GM12878 (cell line): ENCODE data around the gene PTPRF. TPM values are rescaled to one million over a fixed set of nuclear protein-coding genes. Genes with fewer than 3 reads are reported as not detected.

Source experiments
- ATAC-seq: fragments of 200-7000 bp; cut with Tn5 transposase; 3 replicates; pipeline ENCODE4 v1.9.1; 2020; ENCODE audit warnings: mild to moderate bottlenecking, moderate library complexity
- BruUV-seq: library from RNA; stranded (reverse); fragments of 400-500 nt; replicated peaks from 2 replicates; lab custom pipeline; 2021; lab: Mats Ljungman, UMichigan
- CTCF ChIA-PET: fragments of 300-600 bp; sonication (Branson Sonifier 250); formaldehyde crosslinking; extraction: SDS; loops from one replicate; lab custom pipeline; 2021; ENCODE audit warnings: inconsistent platforms; lab: Yijun Ruan, JAX
- POLR2A ChIA-PET: fragments of 350-600 bp; formaldehyde crosslinking; extraction: SDS; loops from one replicate; lab custom pipeline; 2021; ENCODE audit warnings: inconsistent platforms; lab: Charles Lee
- RAD21 ChIA-PET: fragments of 300-600 bp; sonication (Branson Sonifier 250); formaldehyde crosslinking; loops from one replicate; lab custom pipeline; 2023; ENCODE audit warnings: antibody characterized with exemption; ENCODE audit not compliant: unreplicated experiment; lab: Charles Lee
- SMC1A ChIA-PET: fragments of 300-600 bp; sonication (Branson Sonifier 250); formaldehyde crosslinking; loops from one replicate; lab custom pipeline; 2023; ENCODE audit not compliant: unreplicated experiment, uncharacterized antibody; lab: Charles Lee
- DNase-seq: peaks from one replicate; pipeline ENCODE4 v3.0.0-alpha.2; 2011; ENCODE audit warnings: low read depth, low spot score
- FAIRE-seq: peaks from 3 replicates; lab custom pipeline; 2011; peaks lifted over from hg19 to GRCh38; lab: Jason Lieb, UNC
- H2AFZ ChIP-seq: 2 replicates; pipeline ENCODE4 v1.6.0; 2011; ENCODE audit warnings: low read depth, low read length, control low read depth; ENCODE audit not compliant: control insufficient read depth
- H3K27ac ChIP-seq: 2 replicates; pipeline ENCODE4 v1.5.1; 2011; ENCODE audit warnings: control low read depth; ENCODE audit not compliant: control insufficient read depth, insufficient read depth
- H3K27me3 ChIP-seq, 2 experiments: replicated peaks in 1 of 2; 2 replicates each; pipeline versions ENCODE4 v1.6.0 to v1.6.1; 2011; ENCODE audit warnings: low read length in 1 of 2; ENCODE audit not compliant: control insufficient read depth in 2 of 2, insufficient read depth in 2 of 2
- H3K36me3 ChIP-seq, 2 experiments: 2 replicates each; pipeline ENCODE4 v1.5.1; 2011; ENCODE audit warnings: low read length in 1 of 2; ENCODE audit not compliant: control insufficient read depth in 2 of 2, insufficient read depth in 2 of 2
- H3K4me1 ChIP-seq: 2 replicates; pipeline ENCODE4 v1.6.1; 2011; ENCODE audit warnings: mild to moderate bottlenecking, low read length, moderate library complexity, mixed read lengths; ENCODE audit not compliant: control insufficient read depth, insufficient read depth
- H3K4me2 ChIP-seq: 2 replicates; pipeline ENCODE4 v1.6.0; 2011; ENCODE audit warnings: control low read depth; ENCODE audit not compliant: control insufficient read depth, insufficient read depth
- H3K4me3 ChIP-seq: fragments of 200-600 bp; sonication (generic); 2 replicates; pipeline ENCODE4 v1.5.1; 2016
- H3K79me2 ChIP-seq: 2 replicates; pipeline ENCODE4 v1.6.0; 2011; ENCODE audit warnings: low read length; ENCODE audit not compliant: control insufficient read depth, insufficient read depth
- H3K9ac ChIP-seq: 2 replicates; pipeline ENCODE4 v1.8.0; 2011; ENCODE audit warnings: low read length, control low read depth, mixed read lengths; ENCODE audit not compliant: control insufficient read depth, insufficient read depth
- H3K9me3 ChIP-seq: replicated peaks from 3 replicates; pipeline ENCODE4 v1.5.1; 2011; ENCODE audit warnings: mild to moderate bottlenecking, low read length; ENCODE audit not compliant: control insufficient read depth, insufficient read depth
- H4K20me1 ChIP-seq: 2 replicates; pipeline ENCODE4 v1.6.0; 2011; ENCODE audit not compliant: control insufficient read depth, insufficient read depth
- BCL11A ChIP-seq: IDR thresholded peaks from 2 replicates; pipeline ENCODE4 v1.6.1; 2011; ENCODE audit warnings: low read depth, low read length
- BHLHE40 ChIP-seq, 2 experiments: fragments of 450-650 bp in 1 of 2; IDR thresholded peaks; 2 replicates each; pipeline ENCODE4 v1.6.1; 2011 to 2017; ENCODE audit warnings: low read depth in 2 of 2, borderline replicate concordance in 1 of 2, improper control_type of control experiment in 1 of 2, low read length in 1 of 2, mild to moderate bottlenecking in 1 of 2
- CBX5 ChIP-seq: sonication (generic); IDR thresholded peaks from 2 replicates; pipeline ENCODE4 v1.6.1; 2016; ENCODE audit warnings: low read depth, moderate library complexity, mild to moderate bottlenecking, inconsistent platforms
- ELK1 ChIP-seq: IDR thresholded peaks from 2 replicates; pipeline ENCODE4 v1.6.1; 2012; ENCODE audit warnings: low read depth, low read length, improper control_type of control experiment
- FOS ChIP-seq: IDR thresholded peaks from 3 replicates; pipeline ENCODE4 v1.6.1; 2011; ENCODE audit warnings: borderline replicate concordance; ENCODE audit not compliant: insufficient read length; ENCODE audit errors: extremely low read depth
- POLR2A ChIP-seq: IDR thresholded peaks from 2 replicates; pipeline ENCODE4 v1.6.1; 2011; ENCODE audit warnings: low read depth, mild to moderate bottlenecking, low read length
- RCOR1 ChIP-seq: conservative IDR thresholded peaks from 2 replicates; pipeline ENCODE4 v1.6.1; 2012; ENCODE audit warnings: low read depth, low read length, improper control_type of control experiment
- SIN3A ChIP-seq: IDR thresholded peaks from 2 replicates; pipeline ENCODE4 v1.6.1; 2012; ENCODE audit warnings: low read depth, low read length, improper control_type of control experiment
- SIX5 ChIP-seq: IDR thresholded peaks from 2 replicates; pipeline ENCODE4 v1.6.1; 2011; ENCODE audit warnings: mild to moderate bottlenecking, low read depth, low read length, moderate library complexity; ENCODE audit not compliant: severe bottlenecking
- SRF ChIP-seq, 2 experiments: IDR thresholded peaks; 2 replicates each; pipeline ENCODE4 v1.6.1; 2011; ENCODE audit warnings: low read depth in 2 of 2, low read length in 2 of 2, mild to moderate bottlenecking in 1 of 2, moderate library complexity in 1 of 2
- TAF1 ChIP-seq: IDR thresholded peaks from 2 replicates; pipeline ENCODE4 v1.6.1; 2011; ENCODE audit warnings: mild to moderate bottlenecking, low read depth, low read length, borderline replicate concordance
- TCF3 ChIP-seq: IDR thresholded peaks from 2 replicates; pipeline ENCODE4 v1.6.1; 2012; ENCODE audit warnings: low read depth, mild to moderate bottlenecking, low read length, borderline replicate concordance; ENCODE audit not compliant: insufficient read depth
- WGBS: methylation state at CpG from one replicate; pipeline ENCODE4 v1.1.6; 2016; ENCODE audit warnings: low lambda C conversion rate; ENCODE audit not compliant: insufficient replicate concordance, insufficient coverage; ENCODE audit errors: missing lambda C conversion rate; 5-methylcytosine and 5-hydroxymethylcytosine counted together
- in situ Hi-C: fragments of 300-500 bp; cut with MboI; formaldehyde crosslinking; loops from 9 replicates; pipeline ENCODE4 v1.14.3; 2018; ENCODE audit warnings: mixed read lengths
- intact Hi-C: fragments of 100-400 bp; cut with micrococcal nuclease; formaldehyde crosslinking; loops from one replicate; pipeline ENCODE4 v1.14.2; 2022; ENCODE audit not compliant: unreplicated experiment
- polyA plus RNA-seq, 11 experiments: library from polyadenylated mRNA; depleted of rRNA in 4 of 11; unstranded in 6 of 11; stranded (reverse) in 5 of 11; fragments of >200 nt; fragmentation: Nextera tagmentation in 4 of 11; fragmentation: Illumina TruSeq in 1 of 11; extraction: Ambion mirVana in 4 of 11; extraction: Trizol in 1 of 11; gene quantifications; 1 replicate in 1 of 11; 2 replicates in 10 of 11; pipeline versions ENCODE4 v1.2.1 to v1.2.3, GENCODE V29; 2011 to 2016; ENCODE audit warnings: inconsistent platforms in 2 of 11, missing spikeins in 2 of 11, low read depth in 1 of 11
- total RNA-seq, 4 experiments: library from RNA; depleted of rRNA in 3 of 4; stranded (reverse); fragments of >200 nt in 3 of 4; fragmentation: Illumina TruSeq in 1 of 4; extraction: Trizol in 1 of 4; gene quantifications; 2 replicates each; pipeline versions ENCODE4 v1.2.1 to v1.2.3, GENCODE V29; 2013 to 2021
- TF ChIP-seq, protein P1 (sequence below): fragments of 450-650 bp; IDR thresholded peaks from 2 replicates; pipeline ENCODE4 v1.6.1; 2014; ENCODE audit warnings: mild to moderate bottlenecking
- TF ChIP-seq, protein P2 (sequence below): fragments of 450-650 bp; formaldehyde crosslinking; IDR thresholded peaks from 2 replicates; pipeline ENCODE4 v1.4.0; 2022; ENCODE audit warnings: mild to moderate bottlenecking, moderate library complexity
- TF ChIP-seq, protein P3 (sequence below): fragments of 450-650 bp; IDR thresholded peaks from 2 replicates; pipeline ENCODE4 v1.6.1; 2016; ENCODE audit warnings: mild to moderate bottlenecking, moderate library complexity, borderline replicate concordance

The PTPRF gene
- total and polyA plus RNA-seq, 10 of the 15 experiments (the other 5 are each of a cell fraction or from before 2014, with no cell fraction given): 0.04 to 2.6 (median 0.32) TPM

DNA sequence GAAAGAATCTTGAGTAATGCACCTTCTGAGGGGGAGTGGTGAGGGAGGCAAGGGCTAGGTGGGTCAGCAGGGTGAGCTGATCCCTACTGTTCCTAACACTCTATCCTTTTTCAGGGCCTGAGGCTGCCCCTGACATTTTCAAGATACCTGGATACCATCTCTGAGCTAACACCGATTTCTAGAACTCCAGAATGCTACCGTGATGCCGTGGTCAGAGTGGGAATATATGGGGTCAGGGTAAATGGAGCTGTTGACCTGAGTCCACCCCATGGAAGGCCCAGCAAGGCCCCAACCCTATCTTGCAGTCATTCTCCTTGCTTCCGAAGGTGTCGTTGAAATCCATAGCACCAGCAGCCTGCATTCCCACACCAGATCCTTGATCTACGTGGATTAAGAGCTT lies 18.0 kb upstream of the PTPRF start:
- Histone ChIP-seq H3K9ac (no peak overlapping the region), H3K4me3 (no peak overlapping the region), H3K79me2 (no peaks in the 10 kb centered on the region), H2AFZ (no peak overlapping the region), H3K36me3 (no peaks in the 10 kb centered on the region), H3K4me2 (no peak overlapping the region), H3K4me1 (peaks cover 9% of the 10 kb centered on the region), H3K27me3 (no peaks in the 10 kb centered on the region), H4K20me1 (no peaks in the 10 kb centered on the region), H3K9me3 (peaks cover 5% of the 10 kb centered on the region), H3K27ac (no peak overlapping the region)
- RAD21 ChIA-PET: interaction anchor here (1.1 kb wide), 1 partner anchor 286 kb away, joined by 3 read pairs; no protein-coding TSS in a partner anchor
- FAIRE-seq: no peak
- CTCF ChIA-PET: interaction anchor here (0.5 to 1.6 kb wide), 2 partner anchors 17 to 203 kb away, joined by 4 to 5 read pairs; no protein-coding TSS in a partner anchor
- no peak for DNase-seq
- in situ Hi-C loops: no loop called here
- no peak for ATAC-seq
- intact Hi-C loops: no loop called here
- WGBS: 76% methylated on average over 6 of the region's 6 CpGs
- SMC1A ChIA-PET: interaction anchor here (0.8 to 1.5 kb wide), 2 partner anchors 10 to 274 kb away, joined by 4 read pairs; no protein-coding TSS in a partner anchor
- POLR2A ChIA-PET: no interaction called here
- no TSS peak for BruUV-seq
- TF ChIP-seq SIX5 (no peak), FOS (no peak), ELK1 (no peak), BHLHE40 (IDR thresholded peaks at IDR 0.05; ENCODE audit: borderline replicate concordance in 1 of 2, low read depth in 2 of 2, low read length in 1 of 2) (no peak), TAF1 (no peak), TCF3 (no peak), SIN3A (no peak), BCL11A (no peak), SRF (IDR thresholded peaks at IDR 0.05; ENCODE audit: low read depth in 2 of 2, low read length in 2 of 2) (no peak), POLR2A (no peak), RCOR1 (no peak), CBX5 (no peak)
- TF ChIP-seq, protein P1, sequence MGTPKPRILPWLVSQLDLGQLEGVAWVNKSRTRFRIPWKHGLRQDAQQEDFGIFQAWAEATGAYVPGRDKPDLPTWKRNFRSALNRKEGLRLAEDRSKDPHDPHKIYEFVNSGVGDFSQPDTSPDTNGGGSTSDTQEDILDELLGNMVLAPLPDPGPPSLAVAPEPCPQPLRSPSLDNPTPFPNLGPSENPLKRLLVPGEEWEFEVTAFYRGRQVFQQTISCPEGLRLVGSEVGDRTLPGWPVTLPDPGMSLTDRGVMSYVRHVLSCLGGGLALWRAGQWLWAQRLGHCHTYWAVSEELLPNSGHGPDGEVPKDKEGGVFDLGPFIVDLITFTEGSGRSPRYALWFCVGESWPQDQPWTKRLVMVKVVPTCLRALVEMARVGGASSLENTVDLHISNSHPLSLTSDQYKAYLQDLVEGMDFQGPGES: no peak
- TF ChIP-seq, protein P2, sequence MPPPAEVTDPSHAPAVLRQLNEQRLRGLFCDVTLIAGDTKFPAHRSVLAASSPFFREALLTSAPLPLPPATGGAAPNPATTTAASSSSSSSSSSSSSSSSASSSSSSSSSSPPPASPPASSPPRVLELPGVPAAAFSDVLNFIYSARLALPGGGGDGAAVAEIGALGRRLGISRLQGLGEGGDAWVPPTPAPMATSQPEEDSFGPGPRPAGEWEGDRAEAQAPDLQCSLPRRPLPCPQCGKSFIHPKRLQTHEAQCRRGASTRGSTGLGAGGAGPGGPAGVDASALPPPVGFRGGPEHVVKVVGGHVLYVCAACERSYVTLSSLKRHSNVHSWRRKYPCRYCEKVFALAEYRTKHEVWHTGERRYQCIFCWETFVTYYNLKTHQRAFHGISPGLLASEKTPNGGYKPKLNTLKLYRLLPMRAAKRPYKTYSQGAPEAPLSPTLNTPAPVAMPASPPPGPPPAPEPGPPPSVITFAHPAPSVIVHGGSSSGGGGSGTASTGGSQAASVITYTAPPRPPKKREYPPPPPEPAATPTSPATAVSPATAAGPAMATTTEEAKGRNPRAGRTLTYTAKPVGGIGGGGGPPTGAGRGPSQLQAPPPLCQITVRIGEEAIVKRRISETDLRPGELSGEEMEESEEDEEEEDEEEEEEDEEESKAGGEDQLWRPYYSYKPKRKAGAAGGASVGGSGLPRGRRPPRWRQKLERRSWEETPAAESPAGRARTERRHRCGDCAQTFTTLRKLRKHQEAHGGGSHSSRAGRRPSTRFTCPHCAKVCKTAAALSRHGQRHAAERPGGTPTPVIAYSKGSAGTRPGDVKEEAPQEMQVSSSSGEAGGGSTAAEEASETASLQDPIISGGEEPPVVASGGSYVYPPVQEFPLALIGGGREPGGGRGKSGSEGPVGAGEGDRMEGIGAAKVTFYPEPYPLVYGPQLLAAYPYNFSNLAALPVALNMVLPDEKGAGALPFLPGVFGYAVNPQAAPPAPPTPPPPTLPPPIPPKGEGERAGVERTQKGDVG: no peak
- TF ChIP-seq, protein P3, sequence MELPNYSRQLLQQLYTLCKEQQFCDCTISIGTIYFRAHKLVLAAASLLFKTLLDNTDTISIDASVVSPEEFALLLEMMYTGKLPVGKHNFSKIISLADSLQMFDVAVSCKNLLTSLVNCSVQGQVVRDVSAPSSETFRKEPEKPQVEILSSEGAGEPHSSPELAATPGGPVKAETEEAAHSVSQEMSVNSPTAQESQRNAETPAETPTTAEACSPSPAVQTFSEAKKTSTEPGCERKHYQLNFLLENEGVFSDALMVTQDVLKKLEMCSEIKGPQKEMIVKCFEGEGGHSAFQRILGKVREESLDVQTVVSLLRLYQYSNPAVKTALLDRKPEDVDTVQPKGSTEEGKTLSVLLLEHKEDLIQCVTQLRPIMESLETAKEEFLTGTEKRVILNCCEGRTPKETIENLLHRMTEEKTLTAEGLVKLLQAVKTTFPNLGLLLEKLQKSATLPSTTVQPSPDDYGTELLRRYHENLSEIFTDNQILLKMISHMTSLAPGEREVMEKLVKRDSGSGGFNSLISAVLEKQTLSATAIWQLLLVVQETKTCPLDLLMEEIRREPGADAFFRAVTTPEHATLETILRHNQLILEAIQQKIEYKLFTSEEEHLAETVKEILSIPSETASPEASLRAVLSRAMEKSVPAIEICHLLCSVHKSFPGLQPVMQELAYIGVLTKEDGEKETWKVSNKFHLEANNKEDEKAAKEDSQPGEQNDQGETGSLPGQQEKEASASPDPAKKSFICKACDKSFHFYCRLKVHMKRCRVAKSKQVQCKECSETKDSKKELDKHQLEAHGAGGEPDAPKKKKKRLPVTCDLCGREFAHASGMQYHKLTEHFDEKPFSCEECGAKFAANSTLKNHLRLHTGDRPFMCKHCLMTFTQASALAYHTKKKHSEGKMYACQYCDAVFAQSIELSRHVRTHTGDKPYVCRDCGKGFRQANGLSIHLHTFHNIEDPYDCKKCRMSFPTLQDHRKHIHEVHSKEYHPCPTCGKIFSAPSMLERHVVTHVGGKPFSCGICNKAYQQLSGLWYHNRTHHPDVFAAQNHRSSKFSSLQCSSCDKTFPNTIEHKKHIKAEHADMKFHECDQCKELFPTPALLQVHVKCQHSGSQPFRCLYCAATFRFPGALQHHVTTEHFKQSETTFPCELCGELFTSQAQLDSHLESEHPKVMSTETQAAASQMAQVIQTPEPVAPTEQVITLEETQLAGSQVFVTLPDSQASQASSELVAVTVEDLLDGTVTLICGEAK: no peak
